GM21786 (cell line): ENCODE measurements around the gene SLC2A9.
"Not testable (repeated sequence)": the region's sequence is repeated elsewhere in the genome, so short reads cannot be mapped to it uniquely, and the experiment has no call there.

Source experiments
- ATAC-seq: cut with Tn5 transposase; IDR thresholded peaks from one replicate; pipeline ENCODE4 v1.9.1; 2021; ENCODE audit not compliant: unreplicated experiment

SLC2A9 gene

GRCh38 chr4:9932771-9933170 lies 88.5 kb downstream of the SLC2A9 start:
- no peak for ATAC-seq

GRCh38 chr4:9931146-9931545 lies 90.2 kb downstream of the SLC2A9 start:
- no peak for ATAC-seq

GRCh38 chr4:9929111-9929510 lies 92.2 kb downstream of the SLC2A9 start:
- ATAC-seq: no peak

GRCh38 chr4:9927341-9928007 lies 93.8 kb downstream of the SLC2A9 start:
- ATAC-seq: no peak

GRCh38 chr4:9926586-9926985 lies 94.7 kb downstream of the SLC2A9 start:
- no peak for ATAC-seq

- no peak for ATAC-seq
Observed at GRCh38 chr4:9925750-9926439, 95.4 kb downstream of the SLC2A9 start.

- no peak for ATAC-seq
Observed at GRCh38 chr4:9924750-9925149, 96.5 kb downstream of the SLC2A9 start.

- no peak for ATAC-seq
Observed at GRCh38 chr4:9923195-9923812, 98.0 kb downstream of the SLC2A9 start.

GRCh38 chr4:9921326-9921725 lies 100.0 kb downstream of the SLC2A9 start:
- no peak for ATAC-seq

- no peak for ATAC-seq
Observed at GRCh38 chr4:9920029-9920428, 101.3 kb downstream of the SLC2A9 start.

- no peak for ATAC-seq
Observed at GRCh38 chr4:9919047-9919446, 102.2 kb downstream of the SLC2A9 start.

GRCh38 chr4:9918484-9918883 lies 102.8 kb downstream of the SLC2A9 start:
- ATAC-seq: no peak

GRCh38 chr4:9916937-9917336 lies 104.4 kb downstream of the SLC2A9 start:
- ATAC-seq: no peak

GRCh38 chr4:9916346-9916745 lies 105.0 kb downstream of the SLC2A9 start:
- no peak for ATAC-seq

- no peak for ATAC-seq
Observed at GRCh38 chr4:9913846-9914245, 107.5 kb downstream of the SLC2A9 start.

GRCh38 chr4:9906996-9907395 lies 114.3 kb downstream of the SLC2A9 start:
- ATAC-seq: no peak

- ATAC-seq: no peak
Observed at GRCh38 chr4:9904976-9905587, 116.2 kb downstream of the SLC2A9 start.

GRCh38 chr4:9903317-9903716 lies 118.0 kb downstream of the SLC2A9 start:
- ATAC-seq: no peak

- ATAC-seq: no peak
Observed at GRCh38 chr4:9901257-9901656, 120.0 kb downstream of the SLC2A9 start.

GRCh38 chr4:9900633-9901032 lies 120.7 kb downstream of the SLC2A9 start:
- not testable (repeated sequence) for ATAC-seq

GRCh38 chr4:9899306-9900055 lies 121.8 kb downstream of the SLC2A9 start:
- ATAC-seq: no peak
